PC-3 (cell line): ENCODE results near the gene SP7.

ENCODE experiments used
- CTCF ChIP-seq: fragments of 300-600 bp; sonication (generic); conservative IDR thresholded peaks from 2 replicates; pipeline ENCODE4 v1.5.1; 2017; ENCODE audit warnings: antibody characterized with exemption, low read depth, mild to moderate bottlenecking, low read length
- EZH2phosphoT487 ChIP-seq: fragments of 300-600 bp; sonication (generic); IDR thresholded peaks from 2 replicates; pipeline ENCODE4 v1.6.1; 2018; ENCODE audit warnings: mild to moderate bottlenecking, antibody characterized with exemption, low read length, borderline replicate concordance

GRCh38 chr12:53378222-53378621 lies 42.1 kb upstream of the SP7 start:
- no peak for TF ChIP-seq CTCF
- TF ChIP-seq EZH2phosphoT487, result no peak
